VCaP (cell line): ENCODE data around the gene PCGF2.
A peak's percentile ranks its signal among the peaks of the same experiment; 100 is the strongest.
"Not testable (repeated sequence)": the region's sequence is repeated elsewhere in the genome, so short reads cannot be mapped to it uniquely, and the experiment has no call there.

ENCODE experiments used
- H3K27ac ChIP-seq: fragments of 450-650 bp; 2 replicates; pipeline ENCODE4 v1.5.1; 2017
- CTCF ChIP-seq: fragments of 450-650 bp; conservative IDR thresholded peaks from 2 replicates; pipeline ENCODE4 v1.5.1; 2017; ENCODE audit warnings: mild to moderate bottlenecking, moderate library complexity

The PCGF2 gene

DNA sequence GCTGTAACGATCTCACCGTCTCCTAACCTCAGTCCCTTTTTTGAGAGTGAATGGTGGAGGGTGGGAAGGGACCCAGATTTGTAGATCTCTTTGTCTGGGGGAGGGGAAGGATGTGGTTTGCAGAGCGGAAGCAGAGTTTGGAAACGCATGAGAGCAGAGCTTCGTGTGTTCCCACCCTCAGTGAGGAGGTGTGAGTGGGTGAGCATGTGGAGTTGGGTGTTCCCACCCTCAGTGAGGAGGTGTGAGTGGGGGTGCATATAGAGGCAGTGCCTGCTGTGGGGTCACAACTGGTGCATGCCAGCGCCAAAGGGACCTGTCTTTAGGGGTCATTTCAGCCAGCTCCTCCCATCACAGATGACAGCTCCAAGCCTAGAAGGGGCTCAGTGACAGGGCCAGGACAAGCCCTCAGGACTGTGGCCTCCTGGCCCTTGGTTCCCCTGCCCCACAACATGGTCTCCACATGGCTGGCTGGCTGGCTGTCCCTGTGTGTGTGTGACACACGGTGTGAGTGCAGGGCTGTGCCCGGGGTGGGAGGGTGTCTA, 19.8 kb downstream of the PCGF2 start:
- TF ChIP-seq CTCF, result no peak

DNA sequence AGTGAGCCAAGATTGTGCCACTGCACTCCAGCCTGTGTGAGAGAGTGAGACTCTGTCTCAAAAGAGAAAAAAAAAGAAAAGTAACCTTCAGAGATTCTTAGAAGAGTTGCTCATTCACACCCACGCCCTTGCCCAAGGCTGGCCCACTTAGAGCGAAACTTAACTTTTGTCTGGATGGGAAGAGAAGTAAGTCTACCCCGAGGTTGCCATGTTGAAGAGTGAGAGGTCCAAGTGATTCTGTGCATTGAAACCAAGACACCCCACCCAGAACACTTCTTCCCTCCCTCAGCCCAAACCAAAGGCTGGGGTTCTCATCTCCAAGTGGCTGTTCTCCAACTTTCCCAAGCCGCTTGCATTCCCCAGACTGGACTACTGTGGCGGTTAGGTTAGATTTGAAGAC, 20.4 kb downstream of the PCGF2 start:
- no peak overlapping the region for H3K27ac ChIP-seq
- no peak for TF ChIP-seq CTCF

More for the DNA sequence above, 19.8 kb downstream of the PCGF2 start:
- peak overlapping the region; percentile 91; the same call in 1 of the 2 replicates for H3K27ac ChIP-seq

GRCh38 chr17:38726145-38726544, 22.0 kb downstream of the PCGF2 start:
- not testable (repeated sequence) for H3K27ac ChIP-seq

- no peak overlapping the region for H3K27ac ChIP-seq
- no peak for TF ChIP-seq CTCF
These were observed 23.1 kb downstream of the PCGF2 start for GRCh38 chr17:38725066-38725465.

GRCh38 chr17:38724337-38724988, 23.7 kb downstream of the PCGF2 start:
- TF ChIP-seq CTCF, result no peak
- H3K27ac ChIP-seq, result no peak overlapping the region

DNA sequence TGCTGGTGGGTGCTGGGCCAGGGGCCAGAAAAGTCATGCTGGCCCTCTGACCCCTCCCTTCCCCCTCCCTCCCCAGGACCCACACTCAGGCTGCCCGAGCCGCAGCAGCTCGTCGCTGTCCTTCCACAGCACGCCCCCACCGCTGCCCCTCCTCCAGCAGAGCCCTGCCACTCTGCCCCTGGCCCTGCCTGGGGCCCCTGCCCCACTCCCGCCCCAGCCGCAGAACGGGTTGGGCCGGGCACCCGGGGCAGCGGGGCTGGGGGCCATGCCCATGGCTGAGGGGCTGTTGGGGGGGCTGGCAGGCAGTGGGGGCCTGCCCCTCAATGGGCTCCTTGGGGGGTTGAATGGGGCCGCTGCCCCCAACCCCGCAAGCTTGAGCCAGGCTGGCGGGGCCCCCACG, 26.3 kb downstream of the PCGF2 start:
- H3K27ac ChIP-seq, result no peak overlapping the region
- no peak for TF ChIP-seq CTCF

- TF ChIP-seq CTCF, result no peak
- no peak overlapping the region for H3K27ac ChIP-seq
These were observed 27.2 kb downstream of the PCGF2 start for GRCh38 chr17:38720941-38721340.

DNA sequence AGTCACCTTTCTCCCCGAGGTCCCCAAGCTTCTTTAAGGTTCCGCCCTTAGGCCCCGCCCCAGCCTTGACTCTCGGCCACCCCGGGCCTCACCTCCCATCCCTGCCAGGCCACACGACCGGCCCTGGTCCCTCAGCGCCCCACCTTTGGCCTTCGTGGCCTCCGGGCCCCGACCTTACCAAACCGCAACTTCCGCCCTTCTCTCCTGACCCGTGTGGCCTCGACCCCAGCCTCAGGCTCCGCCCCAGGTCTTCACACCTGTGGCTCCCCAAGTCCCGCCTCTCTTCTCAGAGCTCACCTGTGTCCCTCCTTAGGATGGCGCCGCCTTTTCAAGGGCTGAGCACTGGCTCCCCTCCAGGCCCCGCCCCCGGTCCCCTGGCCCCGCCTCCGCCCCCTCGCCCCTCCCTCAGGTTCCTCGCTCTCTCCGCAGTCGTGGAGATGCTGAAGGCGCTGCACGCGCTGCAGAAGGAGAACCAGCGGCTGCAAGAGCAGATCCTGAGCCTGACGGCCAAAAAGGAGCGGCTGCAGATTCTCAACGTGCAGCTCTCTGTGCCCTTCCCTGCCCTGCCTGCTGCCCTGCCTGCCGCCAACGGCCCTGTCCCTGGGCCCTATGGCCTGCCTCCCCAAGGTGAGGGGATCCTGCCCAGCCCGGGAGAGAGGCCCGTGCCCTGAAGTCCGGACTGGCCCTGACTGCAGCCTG, 28.0 kb downstream of the PCGF2 start:
- no peak for TF ChIP-seq CTCF
- H3K27ac ChIP-seq, result no peak overlapping the region
